WTC11 (cell line): ENCODE results near the gene SHISA6. TPM values are rescaled to one million over a fixed set of nuclear protein-coding genes. Genes with fewer than 3 reads are reported as not detected.
"Not testable (repeated sequence)": the region's sequence is repeated elsewhere in the genome, so short reads cannot be mapped to it uniquely, and the experiment has no call there.

Source experiments
- ATAC-seq: fragments of 200-7000 bp; cut with Tn5 transposase; 2 replicates; pipeline ENCODE4 v1.10.0; 2021; ENCODE audit warnings: mild to moderate bottlenecking, moderate library complexity
- CTCF ChIA-PET: fragments of 300-600 bp; sonication (Branson Sonifier 250); formaldehyde crosslinking; loops from one replicate; lab custom pipeline; 2021; ENCODE audit warnings: antibody characterized with exemption; lab: Charles Lee
- POLR2A ChIA-PET: fragments of 350-600 bp; sonication (Branson Sonifier 250); formaldehyde crosslinking; loops from one replicate; lab custom pipeline; 2021; ENCODE audit warnings: antibody characterized with exemption; lab: Charles Lee
- DNase-seq: peaks from one replicate; pipeline ENCODE4 v3.0.0; 2021; ENCODE audit warnings: low spot score
- H3K27ac Mint-ChIP-seq: 2 replicates; pipeline ENCODE4 v1.8.0; 2021; ENCODE audit warnings: mixed read lengths
- H3K27me3 Mint-ChIP-seq: 2 replicates; pipeline ENCODE4 v1.8.0; 2021; ENCODE audit warnings: low read depth, mild to moderate bottlenecking, moderate library complexity, mixed read lengths
- H3K36me3 Mint-ChIP-seq: 2 replicates; pipeline ENCODE4 v1.8.0; 2021; ENCODE audit warnings: mixed read lengths
- H3K4me1 Mint-ChIP-seq: 2 replicates; pipeline ENCODE4 v1.8.0; 2022; ENCODE audit warnings: mixed read lengths
- H3K4me3 Mint-ChIP-seq: 2 replicates; pipeline ENCODE4 v1.8.0; 2021; ENCODE audit warnings: mild to moderate bottlenecking, moderate library complexity, mixed read lengths
- H3K9me3 Mint-ChIP-seq: 2 replicates; pipeline ENCODE4 v1.8.0; 2021; ENCODE audit warnings: mixed read lengths
- FOXP1 ChIP-seq: sonication (generic); formaldehyde crosslinking; IDR thresholded peaks from 2 replicates; pipeline ENCODE4 v1.8.0; 2022; ENCODE audit warnings: missing genetic modification reagents, mild to moderate bottlenecking, moderate library complexity, borderline replicate concordance
- HMGA2 ChIP-seq: fragments of 250-450 bp; sonication (Bioruptor Pico); IDR thresholded peaks from 2 replicates; pipeline ENCODE4 v1.4.0; 2021; ENCODE audit warnings: mild to moderate bottlenecking, moderate library complexity
- MXD4 ChIP-seq: fragments of 250-450 bp; sonication (Bioruptor Pico); IDR thresholded peaks from 2 replicates; pipeline ENCODE4 v1.8.0; 2021; ENCODE audit warnings: mild to moderate bottlenecking, moderate library complexity, borderline replicate concordance
- NFE2L1 ChIP-seq: sonication (generic); formaldehyde crosslinking; IDR thresholded peaks from 2 replicates; pipeline ENCODE4 v1.8.1; 2023; ENCODE audit warnings: missing genetic modification reagents
- NR2C2 ChIP-seq: sonication (generic); formaldehyde crosslinking; IDR thresholded peaks from 2 replicates; pipeline ENCODE4 v1.8.0; 2022; ENCODE audit warnings: mild to moderate bottlenecking, missing genetic modification reagents
- ZNF121 ChIP-seq: sonication (generic); formaldehyde crosslinking; IDR thresholded peaks from 2 replicates; pipeline ENCODE4 v1.8.0; 2023; ENCODE audit warnings: missing genetic modification reagents
- ZNF232 ChIP-seq: sonication (generic); formaldehyde crosslinking; IDR thresholded peaks from 2 replicates; pipeline ENCODE4 v1.8.0; 2022; ENCODE audit warnings: mild to moderate bottlenecking, missing genetic modification reagents
- ZNF396 ChIP-seq: fragments of 250-450 bp; sonication (Bioruptor Pico); IDR thresholded peaks from 2 replicates; pipeline ENCODE4 v1.8.0; 2021; ENCODE audit warnings: mild to moderate bottlenecking, moderate library complexity, borderline replicate concordance
- total RNA-seq: library from RNA; stranded (reverse); gene quantifications from 3 replicates; pipeline ENCODE4 v1.2.3, GENCODE V29; 2021
- TF ChIP-seq, protein P1 (sequence below): fragments of 250-450 bp; sonication (Bioruptor Pico); IDR thresholded peaks from 2 replicates; pipeline ENCODE4 v1.9.0; 2021; ENCODE audit warnings: mild to moderate bottlenecking
- TF ChIP-seq, protein P2 (sequence below): fragments of 250-450 bp; sonication (Bioruptor Pico); IDR thresholded peaks from 2 replicates; pipeline ENCODE4 v1.9.0; 2021; ENCODE audit warnings: mild to moderate bottlenecking, borderline replicate concordance
- TF ChIP-seq, protein P3 (sequence below): sonication (generic); formaldehyde crosslinking; IDR thresholded peaks from 2 replicates; pipeline ENCODE4 v1.8.1; 2023; ENCODE audit warnings: mild to moderate bottlenecking, moderate library complexity, missing genetic modification reagents
- TF ChIP-seq, protein P4 (sequence below): fragments of 250-450 bp; sonication (Bioruptor Pico); conservative IDR thresholded peaks from 2 replicates; pipeline ENCODE4 v1.9.0; 2021; ENCODE audit warnings: mild to moderate bottlenecking
- TF ChIP-seq, protein P5 (sequence below): sonication (generic); formaldehyde crosslinking; IDR thresholded peaks from 2 replicates; pipeline ENCODE4 v1.8.1; 2022; ENCODE audit warnings: missing genetic modification reagents, borderline replicate concordance
- TF ChIP-seq, protein P6 (sequence below): sonication (generic); formaldehyde crosslinking; IDR thresholded peaks from 2 replicates; pipeline ENCODE4 v1.8.1; 2023; ENCODE audit warnings: mild to moderate bottlenecking, missing genetic modification reagents
- TF ChIP-seq, protein P7 (sequence below): sonication (generic); formaldehyde crosslinking; IDR thresholded peaks from 2 replicates; pipeline ENCODE4 v1.8.1; 2022; ENCODE audit warnings: mild to moderate bottlenecking, missing genetic modification reagents, moderate library complexity, borderline replicate concordance

SHISA6 gene
- total RNA-seq, 1 experiment from 2014 or later = 1.1 TPM

DNA sequence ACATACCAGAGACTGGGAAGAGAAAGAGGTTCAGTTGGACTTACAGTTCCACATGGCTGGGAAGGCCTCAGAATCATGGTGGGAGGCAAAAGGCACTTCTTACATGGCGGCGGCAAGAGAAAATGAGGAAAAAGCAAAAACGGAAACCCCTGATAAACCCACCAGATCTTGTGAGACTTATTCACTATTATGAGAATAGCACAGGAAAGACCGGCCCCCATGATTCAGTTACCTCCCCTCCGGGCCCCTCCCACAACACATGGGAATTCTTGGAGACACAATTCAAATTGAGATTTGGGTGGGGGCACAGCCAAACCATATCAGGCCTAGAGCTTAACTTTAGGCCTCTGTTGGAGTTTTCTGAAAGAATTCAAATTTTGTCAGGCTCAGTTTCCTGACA lies 60.9 kb downstream of the SHISA6 start:
- ATAC-seq, H3K27me3 Mint-ChIP-seq, H3K4me3 Mint-ChIP-seq, CTCF ChIA-PET, DNase-seq, POLR2A ChIA-PET, H3K27ac Mint-ChIP-seq, H3K4me1 Mint-ChIP-seq: not testable (repeated sequence)
- Mint-ChIP-seq H3K36me3 (peaks cover 39% of the 10 kb centered on the region), H3K9me3 (peaks cover 57% of the 10 kb centered on the region)

DNA sequence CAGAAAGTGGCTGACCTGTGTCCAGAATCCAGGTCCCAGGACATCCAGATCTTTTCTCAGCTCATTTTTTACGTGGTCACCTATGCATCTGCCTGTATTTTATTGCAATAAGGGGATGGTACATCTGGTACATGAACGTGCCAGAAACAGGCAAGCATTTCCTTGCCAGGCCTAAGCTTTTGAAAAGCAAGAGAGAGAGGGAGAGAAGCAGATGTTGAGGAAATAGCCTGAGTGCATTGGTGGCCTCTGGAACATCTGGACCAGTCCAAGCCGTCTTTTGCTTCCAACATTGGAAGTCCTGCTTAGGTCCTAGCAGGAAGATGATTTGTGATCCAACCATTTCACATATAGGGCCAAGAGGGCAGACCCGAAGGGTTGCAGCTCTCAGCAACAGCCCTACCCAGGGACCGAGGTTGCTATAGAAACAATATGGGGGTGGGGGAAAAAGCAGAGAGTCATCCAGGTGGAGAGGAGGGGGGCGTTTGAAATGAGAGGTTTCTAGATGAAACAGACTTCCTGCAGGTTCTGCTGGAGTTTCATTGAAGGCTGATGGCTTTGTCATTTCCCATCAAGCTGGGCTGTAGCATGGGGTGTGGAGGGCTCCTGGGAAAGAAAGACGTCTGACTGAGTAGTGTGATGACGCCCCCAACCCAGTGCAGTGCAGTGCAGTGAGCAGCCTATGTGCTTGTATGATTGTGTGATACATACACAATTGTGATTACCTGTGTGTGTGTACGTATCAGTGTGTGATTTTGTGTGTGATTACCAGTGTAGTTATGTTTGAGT lies 61.6 kb downstream of the SHISA6 start:
- Mint-ChIP-seq H3K27ac (no peak overlapping the region), H3K4me1 (no peaks in the 10 kb centered on the region), H3K27me3 (peaks cover 6% of the 10 kb centered on the region), H3K36me3 (peaks cover 41% of the 10 kb centered on the region), H3K9me3 (peaks cover 56% of the 10 kb centered on the region), H3K4me3 (no peak overlapping the region)
- ChIA-PET CTCF (no interaction called here), POLR2A (no interaction called here)
- DNase-seq (no peak), ATAC-seq (no peak)
- TF ChIP-seq, protein P1, sequence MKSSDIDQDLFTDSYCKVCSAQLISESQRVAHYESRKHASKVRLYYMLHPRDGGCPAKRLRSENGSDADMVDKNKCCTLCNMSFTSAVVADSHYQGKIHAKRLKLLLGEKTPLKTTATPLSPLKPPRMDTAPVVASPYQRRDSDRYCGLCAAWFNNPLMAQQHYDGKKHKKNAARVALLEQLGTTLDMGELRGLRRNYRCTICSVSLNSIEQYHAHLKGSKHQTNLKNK (CRISPR knock-in tag) = no peak
- TF ChIP-seq FOXP1 (CRISPR knock-in tag) = no peak
- TF ChIP-seq ZNF396 = no peak
- TF ChIP-seq, protein P2, sequence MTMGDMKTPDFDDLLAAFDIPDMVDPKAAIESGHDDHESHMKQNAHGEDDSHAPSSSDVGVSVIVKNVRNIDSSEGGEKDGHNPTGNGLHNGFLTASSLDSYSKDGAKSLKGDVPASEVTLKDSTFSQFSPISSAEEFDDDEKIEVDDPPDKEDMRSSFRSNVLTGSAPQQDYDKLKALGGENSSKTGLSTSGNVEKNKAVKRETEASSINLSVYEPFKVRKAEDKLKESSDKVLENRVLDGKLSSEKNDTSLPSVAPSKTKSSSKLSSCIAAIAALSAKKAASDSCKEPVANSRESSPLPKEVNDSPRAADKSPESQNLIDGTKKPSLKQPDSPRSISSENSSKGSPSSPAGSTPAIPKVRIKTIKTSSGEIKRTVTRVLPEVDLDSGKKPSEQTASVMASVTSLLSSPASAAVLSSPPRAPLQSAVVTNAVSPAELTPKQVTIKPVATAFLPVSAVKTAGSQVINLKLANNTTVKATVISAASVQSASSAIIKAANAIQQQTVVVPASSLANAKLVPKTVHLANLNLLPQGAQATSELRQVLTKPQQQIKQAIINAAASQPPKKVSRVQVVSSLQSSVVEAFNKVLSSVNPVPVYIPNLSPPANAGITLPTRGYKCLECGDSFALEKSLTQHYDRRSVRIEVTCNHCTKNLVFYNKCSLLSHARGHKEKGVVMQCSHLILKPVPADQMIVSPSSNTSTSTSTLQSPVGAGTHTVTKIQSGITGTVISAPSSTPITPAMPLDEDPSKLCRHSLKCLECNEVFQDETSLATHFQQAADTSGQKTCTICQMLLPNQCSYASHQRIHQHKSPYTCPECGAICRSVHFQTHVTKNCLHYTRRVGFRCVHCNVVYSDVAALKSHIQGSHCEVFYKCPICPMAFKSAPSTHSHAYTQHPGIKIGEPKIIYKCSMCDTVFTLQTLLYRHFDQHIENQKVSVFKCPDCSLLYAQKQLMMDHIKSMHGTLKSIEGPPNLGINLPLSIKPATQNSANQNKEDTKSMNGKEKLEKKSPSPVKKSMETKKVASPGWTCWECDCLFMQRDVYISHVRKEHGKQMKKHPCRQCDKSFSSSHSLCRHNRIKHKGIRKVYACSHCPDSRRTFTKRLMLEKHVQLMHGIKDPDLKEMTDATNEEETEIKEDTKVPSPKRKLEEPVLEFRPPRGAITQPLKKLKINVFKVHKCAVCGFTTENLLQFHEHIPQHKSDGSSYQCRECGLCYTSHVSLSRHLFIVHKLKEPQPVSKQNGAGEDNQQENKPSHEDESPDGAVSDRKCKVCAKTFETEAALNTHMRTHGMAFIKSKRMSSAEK = no peak
- TF ChIP-seq, protein P3, sequence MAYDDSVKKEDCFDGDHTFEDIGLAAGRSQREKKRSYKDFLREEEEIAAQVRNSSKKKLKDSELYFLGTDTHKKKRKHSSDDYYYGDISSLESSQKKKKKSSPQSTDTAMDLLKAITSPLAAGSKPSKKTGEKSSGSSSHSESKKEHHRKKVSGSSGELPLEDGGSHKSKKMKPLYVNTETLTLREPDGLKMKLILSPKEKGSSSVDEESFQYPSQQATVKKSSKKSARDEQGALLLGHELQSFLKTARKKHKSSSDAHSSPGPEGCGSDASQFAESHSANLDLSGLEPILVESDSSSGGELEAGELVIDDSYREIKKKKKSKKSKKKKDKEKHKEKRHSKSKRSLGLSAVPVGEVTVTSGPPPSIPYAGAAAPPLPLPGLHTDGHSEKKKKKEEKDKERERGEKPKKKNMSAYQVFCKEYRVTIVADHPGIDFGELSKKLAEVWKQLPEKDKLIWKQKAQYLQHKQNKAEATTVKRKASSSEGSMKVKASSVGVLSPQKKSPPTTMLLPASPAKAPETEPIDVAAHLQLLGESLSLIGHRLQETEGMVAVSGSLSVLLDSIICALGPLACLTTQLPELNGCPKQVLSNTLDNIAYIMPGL = no peak
- TF ChIP-seq MXD4 (CRISPR knock-in tag) = no peak
- TF ChIP-seq NR2C2 (CRISPR knock-in tag) = no peak
- TF ChIP-seq, protein P4, sequence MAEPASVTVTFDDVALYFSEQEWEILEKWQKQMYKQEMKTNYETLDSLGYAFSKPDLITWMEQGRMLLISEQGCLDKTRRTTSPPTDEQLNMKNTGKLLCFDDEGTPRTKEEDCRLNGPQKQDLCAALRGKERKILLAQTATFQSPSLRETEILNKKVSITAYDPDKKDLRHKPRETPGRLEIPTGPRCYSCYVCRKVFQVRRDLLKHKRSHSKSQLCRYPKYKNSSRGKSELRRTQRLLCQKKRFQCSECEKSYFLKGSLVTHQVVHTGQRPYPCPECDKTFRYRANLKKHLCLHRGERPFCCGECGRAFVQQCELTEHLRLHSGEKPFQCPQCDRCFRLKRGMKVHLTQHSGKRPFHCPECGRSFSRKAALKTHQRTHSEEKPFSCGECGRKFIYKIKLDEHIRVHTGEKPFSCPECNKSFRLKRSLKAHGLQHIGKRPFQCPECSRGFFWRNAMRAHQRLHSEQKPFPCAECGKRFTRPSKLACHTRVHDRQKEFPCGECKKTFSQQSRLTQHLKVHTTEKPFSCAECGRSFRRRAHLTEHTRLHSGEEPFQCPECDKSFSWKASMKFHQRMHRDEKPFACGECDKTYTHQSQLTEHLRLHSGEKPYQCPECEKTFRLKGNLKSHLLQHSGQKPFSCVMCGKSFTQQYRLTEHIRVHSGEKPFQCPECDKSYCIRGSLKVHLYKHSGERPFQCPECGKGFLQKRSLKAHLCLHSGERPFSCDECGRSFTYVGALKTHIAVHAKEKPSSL (CRISPR knock-in tag) = no peak
- no peak for TF ChIP-seq HMGA2 (CRISPR knock-in tag)
- no peak for TF ChIP-seq NFE2L1
- TF ChIP-seq ZNF121 (CRISPR knock-in tag) = no peak
- no peak for TF ChIP-seq ZNF232 (CRISPR knock-in tag)
- TF ChIP-seq, protein P5, sequence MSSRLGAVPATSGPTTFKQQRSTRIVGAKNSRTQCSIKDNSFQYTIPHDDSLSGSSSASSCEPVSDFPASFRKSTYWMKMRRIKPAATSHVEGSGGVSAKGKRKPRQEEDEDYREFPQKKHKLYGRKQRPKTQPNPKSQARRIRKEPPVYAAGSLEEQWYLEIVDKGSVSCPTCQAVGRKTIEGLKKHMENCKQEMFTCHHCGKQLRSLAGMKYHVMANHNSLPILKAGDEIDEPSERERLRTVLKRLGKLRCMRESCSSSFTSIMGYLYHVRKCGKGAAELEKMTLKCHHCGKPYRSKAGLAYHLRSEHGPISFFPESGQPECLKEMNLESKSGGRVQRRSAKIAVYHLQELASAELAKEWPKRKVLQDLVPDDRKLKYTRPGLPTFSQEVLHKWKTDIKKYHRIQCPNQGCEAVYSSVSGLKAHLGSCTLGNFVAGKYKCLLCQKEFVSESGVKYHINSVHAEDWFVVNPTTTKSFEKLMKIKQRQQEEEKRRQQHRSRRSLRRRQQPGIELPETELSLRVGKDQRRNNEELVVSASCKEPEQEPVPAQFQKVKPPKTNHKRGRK = no peak
- TF ChIP-seq, protein P6, sequence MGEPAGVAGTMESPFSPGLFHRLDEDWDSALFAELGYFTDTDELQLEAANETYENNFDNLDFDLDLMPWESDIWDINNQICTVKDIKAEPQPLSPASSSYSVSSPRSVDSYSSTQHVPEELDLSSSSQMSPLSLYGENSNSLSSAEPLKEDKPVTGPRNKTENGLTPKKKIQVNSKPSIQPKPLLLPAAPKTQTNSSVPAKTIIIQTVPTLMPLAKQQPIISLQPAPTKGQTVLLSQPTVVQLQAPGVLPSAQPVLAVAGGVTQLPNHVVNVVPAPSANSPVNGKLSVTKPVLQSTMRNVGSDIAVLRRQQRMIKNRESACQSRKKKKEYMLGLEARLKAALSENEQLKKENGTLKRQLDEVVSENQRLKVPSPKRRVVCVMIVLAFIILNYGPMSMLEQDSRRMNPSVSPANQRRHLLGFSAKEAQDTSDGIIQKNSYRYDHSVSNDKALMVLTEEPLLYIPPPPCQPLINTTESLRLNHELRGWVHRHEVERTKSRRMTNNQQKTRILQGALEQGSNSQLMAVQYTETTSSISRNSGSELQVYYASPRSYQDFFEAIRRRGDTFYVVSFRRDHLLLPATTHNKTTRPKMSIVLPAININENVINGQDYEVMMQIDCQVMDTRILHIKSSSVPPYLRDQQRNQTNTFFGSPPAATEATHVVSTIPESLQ (CRISPR knock-in tag) = no peak
- TF ChIP-seq, protein P7, sequence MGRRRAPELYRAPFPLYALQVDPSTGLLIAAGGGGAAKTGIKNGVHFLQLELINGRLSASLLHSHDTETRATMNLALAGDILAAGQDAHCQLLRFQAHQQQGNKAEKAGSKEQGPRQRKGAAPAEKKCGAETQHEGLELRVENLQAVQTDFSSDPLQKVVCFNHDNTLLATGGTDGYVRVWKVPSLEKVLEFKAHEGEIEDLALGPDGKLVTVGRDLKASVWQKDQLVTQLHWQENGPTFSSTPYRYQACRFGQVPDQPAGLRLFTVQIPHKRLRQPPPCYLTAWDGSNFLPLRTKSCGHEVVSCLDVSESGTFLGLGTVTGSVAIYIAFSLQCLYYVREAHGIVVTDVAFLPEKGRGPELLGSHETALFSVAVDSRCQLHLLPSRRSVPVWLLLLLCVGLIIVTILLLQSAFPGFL (CRISPR knock-in tag) = no peak
